ENCODE results near the gene METTL21A.

GRCh38 chr2:207571370-207571769 lies 53.8 kb downstream of the METTL21A start:
- TF ChIP-seq EZH2 (IDR thresholded peaks at IDR 0.05; ENCODE audit: insufficient read depth, poor library complexity, severe bottlenecking) (no peak), EZH2phosphoT487 (IDR thresholded peaks at IDR 0.05; ENCODE audit: insufficient read depth, low read depth) (no peak)
